Mammary epithelial cell (primary cell): ENCODE results near the gene HEPN1.

Source experiments
- CTCF ChIP-seq, 2 donors: IDR thresholded peaks in 1 of 2; conservative IDR thresholded peaks in 1 of 2; 2 replicates each; pipeline ENCODE4 v1.5.1; 2011 to 2012; ENCODE audit warnings: inconsistent platforms in 2 of 2, low read length in 2 of 2, mild to moderate bottlenecking in 2 of 2, control low read depth in 1 of 2, low read depth in 1 of 2; ENCODE audit not compliant: insufficient read depth in 1 of 2; ENCODE audit errors: extremely low read depth in 1 of 2
- EZH2 ChIP-seq: IDR thresholded peaks from 2 replicates; pipeline ENCODE4 v1.6.1; 2012; ENCODE audit warnings: low read length, inconsistent platforms, borderline replicate concordance

GRCh38 chr11:124891373-124891861 lies 27.6 kb upstream of the HEPN1 start:
- peak in 1 of 2 donors; percentile 27 for TF ChIP-seq CTCF (conservative IDR thresholded peaks at IDR 0.05 in 1 of 2, IDR thresholded peaks at IDR 0.05 in 1 of 2; ENCODE audit: extremely low read depth in 1 of 2, insufficient read depth in 1 of 2, low read depth in 1 of 2, low read length in 2 of 2)
- TF ChIP-seq EZH2: no peak
